GM23248 (cell line): ENCODE measurements around the gene SLC4A11. TPM values are rescaled to one million over a fixed set of nuclear protein-coding genes. Genes with fewer than 3 reads are reported as not detected.

ENCODE experiments used
- DNase-seq: peaks from one replicate; pipeline ENCODE4 v3.0.0-alpha.2; 2015
- H2AFZ ChIP-seq: fragments of 200-600 bp; sonication (generic); 2 replicates; pipeline ENCODE4 v1.6.1; 2016; ENCODE audit warnings: antibody characterized with exemption
- H3F3A ChIP-seq: fragments of 200-600 bp; sonication (generic); 2 replicates; pipeline ENCODE4 v1.6.1; 2016; ENCODE audit warnings: mild to moderate bottlenecking, antibody characterized with exemption, mixed run types; ENCODE audit not compliant: insufficient read depth
- H3K27ac ChIP-seq: fragments of 200-600 bp; sonication (generic); 2 replicates; pipeline ENCODE4 v1.5.1; 2016; ENCODE audit warnings: mild to moderate bottlenecking
- H3K27me3 ChIP-seq: fragments of 200-600 bp; sonication (generic); replicated peaks from 2 replicates; pipeline ENCODE4 v1.6.1; 2016; ENCODE audit warnings: mild to moderate bottlenecking; ENCODE audit not compliant: insufficient read depth
- H3K36me3 ChIP-seq: fragments of 200-600 bp; sonication (generic); 2 replicates; pipeline ENCODE4 v1.6.1; 2016; ENCODE audit warnings: low read depth, mild to moderate bottlenecking
- H3K4me1 ChIP-seq: fragments of 200-600 bp; sonication (generic); 2 replicates; pipeline ENCODE4 v1.6.1; 2016; ENCODE audit warnings: mild to moderate bottlenecking; ENCODE audit not compliant: insufficient read depth
- H3K4me2 ChIP-seq: fragments of 200-600 bp; sonication (generic); one replicate; pipeline ENCODE4 v1.6.1; 2016; ENCODE audit warnings: mild to moderate bottlenecking; ENCODE audit not compliant: unreplicated experiment
- H3K4me3 ChIP-seq: fragments of 200-600 bp; sonication (generic); 2 replicates; pipeline ENCODE4 v1.5.1; 2016; ENCODE audit warnings: mild to moderate bottlenecking
- H3K79me2 ChIP-seq: fragments of 200-600 bp; sonication (generic); 2 replicates; pipeline ENCODE4 v1.6.1; 2016; ENCODE audit warnings: mild to moderate bottlenecking; ENCODE audit not compliant: insufficient read depth
- H3K9ac ChIP-seq: fragments of 200-600 bp; sonication (generic); 2 replicates; pipeline ENCODE4 v1.6.1; 2016; ENCODE audit warnings: mild to moderate bottlenecking
- H3K9me2 ChIP-seq: fragments of 200-600 bp; sonication (generic); 2 replicates; pipeline ENCODE4 v1.6.1; 2016; ENCODE audit warnings: mixed run types, mild to moderate bottlenecking, moderate library complexity; ENCODE audit not compliant: insufficient read depth
- H3K9me3 ChIP-seq: fragments of 200-600 bp; sonication (generic); one replicate; pipeline ENCODE4 v1.6.1; 2017; ENCODE audit warnings: low read depth
- H4K20me1 ChIP-seq: fragments of 200-600 bp; sonication (generic); 2 replicates; pipeline ENCODE4 v1.6.0; 2016; ENCODE audit not compliant: insufficient read depth
- EZH2 ChIP-seq: fragments of 200-600 bp; sonication (generic); IDR thresholded peaks from 2 replicates; pipeline ENCODE4 v1.6.1; 2018; ENCODE audit warnings: antibody characterized with exemption, mild to moderate bottlenecking; ENCODE audit not compliant: insufficient read depth, poor library complexity, severe bottlenecking
- EZH2phosphoT487 ChIP-seq: fragments of 200-600 bp; sonication (generic); IDR thresholded peaks from 2 replicates; pipeline ENCODE4 v1.6.1; 2018; ENCODE audit warnings: antibody characterized with exemption, moderate library complexity, mild to moderate bottlenecking, low read depth; ENCODE audit not compliant: insufficient read depth
- WGBS, 2 experiments: methylation state at CpG; one replicate each; pipeline ENCODE4 v1.1.6; 2015 to 2017; ENCODE audit warnings: low lambda C conversion rate in 2 of 2, low coverage in 1 of 2; ENCODE audit errors: missing lambda C conversion rate in 2 of 2; 5-methylcytosine and 5-hydroxymethylcytosine counted together
- in situ Hi-C: fragments of 300-500 bp; cut with MboI; formaldehyde crosslinking; loops from 2 replicates; pipeline ENCODE4 v1.15.0; 2020
- polyA plus RNA-seq: library from polyadenylated mRNA; unstranded; fragments of >200 nt; fragmentation: Nextera tagmentation; extraction: Ambion mirVana; gene quantifications from 2 replicates; pipeline ENCODE4 v1.2.1, GENCODE V29; 2016
- total RNA-seq: library from RNA; depleted of rRNA; stranded (reverse); fragments of >200 nt; shearing (Covaris generic); gene quantifications from 2 replicates; pipeline ENCODE4 v1.2.3, GENCODE V29; 2014

SLC4A11 gene
- total and polyA plus RNA-seq, 2 experiments from 2014 or later, result 0.65 to 1.1 TPM

GRCh38 chr20:3199976-3200755 is 38.8 kb downstream of the SLC4A11 start:
- DNase-seq, result no peak
- Histone ChIP-seq H3F3A (no peaks in the 10 kb centered on the region), H3K9me3 (no peaks in the 10 kb centered on the region), H3K4me3 (no peak overlapping the region), H3K79me2 (peaks cover 32% of the 10 kb centered on the region), H3K27ac (no peak overlapping the region), H3K36me3 (peaks cover 4% of the 10 kb centered on the region; the same call in 1 of the 2 replicates), H4K20me1 (no peaks in the 10 kb centered on the region), H3K9me2 (no peaks in the 10 kb centered on the region), H3K27me3 (no peaks in the 10 kb centered on the region), H3K4me2 (no peak overlapping the region), H3K4me1 (peaks cover 8% of the 10 kb centered on the region), H3K9ac (no peak overlapping the region), H2AFZ (no peak overlapping the region)
- in situ Hi-C loops, result no loop called here
- WGBS, 2 experiments, result 95 to 96% methylated on average over 26 to 27 of the region's 27 CpGs
- TF ChIP-seq EZH2 (no peak), EZH2phosphoT487 (no peak)

GRCh38 chr20:3199206-3199605 is 39.8 kb downstream of the SLC4A11 start:
- Histone ChIP-seq H3K9me3 (no peaks in the 10 kb centered on the region), H3K4me1 (peaks cover 8% of the 10 kb centered on the region), H3K36me3 (peaks cover 4% of the 10 kb centered on the region; the same call in 1 of the 2 replicates), H3K79me2 (peaks cover 26% of the 10 kb centered on the region), H3K9ac (no peak overlapping the region), H3F3A (no peaks in the 10 kb centered on the region), H3K27me3 (no peaks in the 10 kb centered on the region), H2AFZ (no peak overlapping the region), H3K9me2 (no peaks in the 10 kb centered on the region), H4K20me1 (no peaks in the 10 kb centered on the region), H3K27ac (no peak overlapping the region), H3K4me2 (no peak overlapping the region), H3K4me3 (no peak overlapping the region)
- in situ Hi-C loops, result no loop called here
- DNase-seq, result no peak
- no peak for TF ChIP-seq EZH2
- TF ChIP-seq EZH2phosphoT487, result no peak
- WGBS, 2 experiments, result 48% methylated on average over 2 of the region's 2 CpGs

GRCh38 chr20:3195590-3196237 is 43.3 kb downstream of the SLC4A11 start:
- no peak overlapping the region for H3K27ac ChIP-seq
- no peaks in the 10 kb centered on the region for H3K4me1 ChIP-seq
- H3K9ac ChIP-seq, result no peak overlapping the region
- peaks cover 7% of the 10 kb centered on the region; the same call in 1 of the 2 replicates for H3K36me3 ChIP-seq
- H3K4me2 ChIP-seq, result no peak overlapping the region
- in situ Hi-C loops, result no loop called here
- TF ChIP-seq EZH2phosphoT487, result no peak
- no peak for TF ChIP-seq EZH2
- H3K79me2 ChIP-seq, result no peaks in the 10 kb centered on the region
- no peaks in the 10 kb centered on the region for H3F3A ChIP-seq
- no peak overlapping the region for H3K4me3 ChIP-seq
- no peak overlapping the region for H2AFZ ChIP-seq
- no peaks in the 10 kb centered on the region for H4K20me1 ChIP-seq
- H3K27me3 ChIP-seq, result no peaks in the 10 kb centered on the region
- 81 to 84% methylated on average over 7 of the region's 7 CpGs for WGBS, 2 experiments
- no peaks in the 10 kb centered on the region for H3K9me3 ChIP-seq
- H3K9me2 ChIP-seq, result no peaks in the 10 kb centered on the region
- no peak for DNase-seq

- H3K27ac ChIP-seq, result no peak overlapping the region
- H3K4me2 ChIP-seq, result no peak overlapping the region
- TF ChIP-seq EZH2phosphoT487 (no peak), EZH2 (no peak)
- H3K9me3 ChIP-seq, result no peaks in the 10 kb centered on the region
- H3K36me3 ChIP-seq, result peaks cover 7% of the 10 kb centered on the region; the same call in 1 of the 2 replicates
- no peaks in the 10 kb centered on the region for H3K4me1 ChIP-seq
- H3K27me3 ChIP-seq, result no peaks in the 10 kb centered on the region
- WGBS, 2 experiments, result 83 to 88% methylated on average over 10 of the region's 10 CpGs
- no peaks in the 10 kb centered on the region for H3F3A ChIP-seq
- no peaks in the 10 kb centered on the region for H3K79me2 ChIP-seq
- H2AFZ ChIP-seq, result no peak overlapping the region
- H3K4me3 ChIP-seq, result no peak overlapping the region
- no peak overlapping the region for H3K9ac ChIP-seq
- no peaks in the 10 kb centered on the region for H3K9me2 ChIP-seq
- no peak for DNase-seq
- no peaks in the 10 kb centered on the region for H4K20me1 ChIP-seq
- in situ Hi-C loops, result no loop called here
Observed at GRCh38 chr20:3194617-3195280, 44.2 kb downstream of the SLC4A11 start.
